HG03469 (cell line): ENCODE measurements around the gene KRT7.
"Not testable (repeated sequence)": the region's sequence is repeated elsewhere in the genome, so short reads cannot be mapped to it uniquely, and the experiment has no call there.

Experiments
- ATAC-seq: cut with Tn5 transposase; IDR thresholded peaks from one replicate; pipeline ENCODE4 v1.9.1; 2021; ENCODE audit warnings: mild to moderate bottlenecking, moderate library complexity, moderate number of reproducible peaks; ENCODE audit not compliant: unreplicated experiment

KRT7 gene

GRCh38 chr12:52228931-52229330 lies 4.1 kb upstream of the KRT7 start:
- no peak for ATAC-seq

GRCh38 chr12:52229836-52230343 lies 3.2 kb upstream of the KRT7 start:
- no peak for ATAC-seq

GRCh38 chr12:52230364-52231281 lies 2.4 kb upstream of the KRT7 start:
- ATAC-seq: no peak

DNA sequence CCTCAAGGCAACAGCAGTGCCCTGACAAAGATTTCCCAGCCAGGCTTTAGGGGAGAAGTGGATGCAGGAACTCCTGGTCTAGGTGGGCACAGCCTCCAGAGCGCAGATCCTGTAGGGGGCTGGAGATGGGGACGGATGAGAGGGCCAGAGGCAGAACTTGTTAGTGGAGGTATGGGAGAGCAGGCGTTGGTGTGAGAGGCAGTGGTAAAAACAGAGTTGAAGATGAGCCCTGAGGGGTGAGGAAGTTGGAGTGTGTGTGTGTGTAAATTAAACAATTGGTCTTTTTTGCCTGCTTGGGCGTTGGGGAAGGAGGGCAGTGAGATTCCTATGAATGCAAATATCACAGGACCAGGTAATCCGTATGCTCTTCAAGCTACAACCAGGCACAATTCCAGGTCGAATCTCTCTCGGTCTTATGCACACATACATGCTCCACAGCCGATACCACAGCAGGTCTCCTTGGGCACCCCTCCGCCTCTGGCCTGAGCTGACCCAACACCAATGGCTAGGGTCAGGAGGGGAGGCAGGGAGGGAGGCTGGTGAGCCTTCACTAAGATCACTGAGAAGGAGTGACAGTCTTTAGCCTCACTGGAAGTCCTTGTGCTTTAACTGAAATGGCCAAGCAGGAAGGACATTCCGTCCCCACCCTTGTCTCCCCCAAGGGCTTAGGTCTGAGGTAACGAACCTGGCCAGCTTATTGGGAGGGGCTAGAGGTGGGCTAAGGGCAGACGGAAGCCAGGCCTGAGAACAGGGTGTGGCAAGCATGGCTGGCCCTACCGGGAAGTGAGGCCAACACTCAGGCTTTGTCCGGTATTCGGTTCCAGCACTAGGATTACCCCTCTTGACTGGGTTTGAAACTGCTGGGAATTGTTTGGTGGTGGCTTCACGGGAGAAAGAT lies 1.5 kb upstream of the KRT7 start:
- no peak for ATAC-seq

DNA sequence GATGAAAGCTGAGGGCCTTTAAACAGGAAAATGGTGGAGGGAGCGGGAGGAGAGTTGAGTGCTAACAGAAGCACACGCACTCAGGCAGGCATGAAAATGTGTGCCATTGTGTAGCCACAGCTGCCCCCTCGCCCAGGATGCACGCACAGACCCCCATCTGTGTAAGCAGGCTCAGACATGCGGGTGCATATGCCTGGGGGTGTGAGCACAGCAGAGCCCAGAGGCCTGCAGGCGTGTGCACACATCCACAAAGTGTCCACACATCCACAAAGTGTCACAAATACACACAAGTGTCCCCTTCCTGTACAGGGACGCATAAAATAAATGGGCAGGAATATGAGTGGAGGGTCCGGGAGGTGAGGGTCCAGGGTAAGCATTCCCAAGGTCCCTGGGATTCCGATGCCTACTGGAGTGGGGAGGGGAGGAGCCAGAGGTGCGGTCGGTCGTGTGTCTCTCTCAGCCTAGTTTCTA lies 805 bp upstream of the KRT7 start:
- ATAC-seq: no peak

- ATAC-seq: no peak
These were observed 592 bp downstream of the KRT7 start for GRCh38 chr12:52233462-52234207.

GRCh38 chr12:52234223-52234810 lies 1.3 kb downstream of the KRT7 start:
- no peak for ATAC-seq

DNA sequence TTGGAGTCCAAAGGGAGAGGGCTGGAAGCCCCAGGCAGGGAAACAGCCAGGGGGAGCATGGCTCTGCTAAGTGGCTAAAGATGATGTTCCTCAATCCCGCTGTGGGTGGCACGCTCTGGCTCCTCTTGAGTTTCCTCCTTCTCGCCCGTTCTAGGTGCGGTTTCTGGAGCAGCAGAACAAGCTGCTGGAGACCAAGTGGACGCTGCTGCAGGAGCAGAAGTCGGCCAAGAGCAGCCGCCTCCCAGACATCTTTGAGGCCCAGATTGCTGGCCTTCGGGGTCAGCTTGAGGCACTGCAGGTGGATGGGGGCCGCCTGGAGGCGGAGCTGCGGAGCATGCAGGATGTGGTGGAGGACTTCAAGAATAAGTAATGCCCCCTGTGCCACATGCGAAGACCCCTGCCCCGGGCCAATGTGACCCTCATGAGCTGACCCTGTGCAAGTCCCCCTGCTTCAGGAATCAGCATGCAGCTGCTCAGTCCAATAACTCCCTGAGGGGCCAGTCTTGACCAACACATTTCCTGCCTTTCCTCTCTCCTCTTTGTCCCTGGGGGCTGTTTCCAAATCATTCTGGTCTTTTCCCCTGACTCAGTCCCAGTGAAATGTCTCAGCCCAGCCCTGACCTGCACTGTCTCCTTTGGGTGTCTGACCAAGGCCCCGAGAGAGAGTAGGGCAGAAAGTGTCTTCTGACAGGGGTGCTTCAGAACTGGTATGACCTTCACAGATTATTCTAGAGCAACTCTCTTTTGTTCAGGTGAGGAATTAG lies 2.1 kb downstream of the KRT7 start:
- ATAC-seq: no peak

GRCh38 chr12:52235822-52236361 lies 2.8 kb downstream of the KRT7 start:
- no peak for ATAC-seq

DNA sequence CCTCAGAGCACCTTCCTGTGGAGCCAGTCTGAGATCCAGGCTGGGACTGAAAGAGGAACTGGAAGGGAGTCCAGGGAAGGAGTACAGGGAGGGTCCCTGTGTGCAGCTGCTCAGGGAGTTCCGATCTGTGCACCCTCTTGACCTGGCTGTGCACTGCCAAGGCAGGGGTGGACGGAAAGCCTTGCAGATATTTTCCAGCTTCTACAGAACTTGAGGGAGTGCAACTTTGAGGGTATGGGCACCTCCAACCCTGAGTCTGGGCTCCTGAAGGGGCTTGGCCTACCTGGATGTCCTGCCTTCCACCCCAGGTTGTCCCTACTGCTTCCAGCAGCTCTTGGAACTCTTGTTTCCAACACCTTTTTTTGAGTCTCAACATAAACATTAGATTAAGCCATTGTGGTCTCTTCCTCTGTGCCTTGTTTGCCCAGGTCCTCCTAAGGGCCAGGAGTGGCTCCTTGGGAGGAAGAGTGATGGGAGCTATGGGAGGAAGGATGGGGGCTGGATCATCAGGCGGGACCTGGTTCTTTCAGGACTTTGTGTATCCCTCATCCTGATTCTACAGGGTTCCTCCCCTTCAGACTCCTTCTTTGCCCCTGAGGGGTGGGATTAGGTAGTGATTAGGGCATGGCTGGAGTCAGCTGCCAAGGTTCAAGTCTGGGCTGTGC lies 3.5 kb downstream of the KRT7 start:
- no peak for ATAC-seq

GRCh38 chr12:52238207-52238840 lies 5.3 kb downstream of the KRT7 start:
- ATAC-seq: no peak

DNA sequence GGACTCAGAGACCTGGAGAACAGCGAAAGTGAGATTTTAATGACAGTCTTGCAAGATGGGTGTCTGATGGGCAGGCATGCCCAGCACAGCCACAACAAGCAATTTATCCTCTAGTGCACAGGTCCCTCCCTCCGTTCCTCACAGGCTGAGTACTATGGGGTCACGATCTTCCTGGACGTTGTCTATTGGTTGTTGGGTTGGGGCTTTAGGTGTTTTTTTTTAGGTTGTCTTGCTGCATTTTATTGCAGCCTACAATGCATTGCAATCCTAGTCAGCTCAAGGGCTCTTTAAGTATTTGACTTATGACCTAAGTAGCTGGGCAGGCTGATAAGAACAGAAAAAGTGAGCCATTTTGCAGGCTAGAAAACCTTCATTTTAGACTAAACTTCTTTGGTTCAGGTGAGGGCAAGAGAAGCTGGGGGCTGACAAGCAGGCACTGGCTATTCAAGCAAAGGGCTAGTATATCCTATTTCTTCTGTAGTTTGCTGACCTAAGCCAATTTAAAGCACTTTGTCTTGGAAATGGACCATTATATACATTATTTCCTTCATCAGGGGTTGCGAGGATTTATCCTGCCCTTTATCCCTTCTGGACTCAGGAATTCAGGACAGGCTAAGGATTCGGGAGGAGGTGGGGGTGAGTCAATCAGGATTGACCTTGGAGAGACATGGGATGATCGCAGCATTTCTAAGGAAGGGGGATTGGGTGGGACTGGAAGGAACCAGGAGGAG lies 6.0 kb downstream of the KRT7 start:
- no peak for ATAC-seq

DNA sequence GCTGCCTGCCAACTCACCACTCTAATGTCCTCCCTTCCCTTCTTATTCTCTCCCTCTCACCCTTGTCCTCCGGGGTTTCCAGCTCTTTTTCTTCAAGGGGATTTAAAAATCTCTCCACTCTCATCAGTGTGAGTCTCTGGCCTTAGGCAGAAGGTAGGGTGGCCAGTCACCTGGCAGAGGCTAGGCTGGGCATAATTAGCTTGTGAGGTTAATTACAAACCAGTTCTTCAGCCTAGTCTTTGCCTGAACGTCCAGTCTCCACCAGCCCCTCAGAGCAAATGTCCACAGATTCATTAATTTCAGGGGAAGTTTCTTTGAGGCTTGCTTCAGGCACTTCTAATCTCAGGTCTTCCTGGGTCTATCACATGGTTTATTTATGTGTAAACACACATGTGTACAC lies 6.7 kb downstream of the KRT7 start:
- ATAC-seq: no peak

DNA sequence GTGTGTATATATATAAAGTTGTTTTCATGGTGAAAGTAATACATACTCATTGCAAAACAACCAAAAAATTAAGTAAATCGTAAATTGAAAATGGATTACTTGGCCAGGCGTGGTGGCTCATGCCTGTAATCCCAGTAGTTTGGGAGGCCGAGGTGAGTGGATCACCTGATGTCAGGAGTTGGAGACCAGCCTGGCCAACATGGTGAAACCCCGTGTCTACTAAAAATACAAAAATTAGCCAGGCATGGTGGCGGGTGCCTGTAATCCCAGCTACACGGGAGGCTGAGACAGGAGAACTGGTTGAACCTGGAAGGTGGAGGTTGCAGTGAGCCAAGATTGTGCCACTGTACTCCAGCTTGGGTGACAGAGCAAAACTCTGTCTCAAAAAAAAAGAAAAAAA lies 7.2 kb downstream of the KRT7 start:
- not testable (repeated sequence) for ATAC-seq

GRCh38 chr12:52241205-52241842 lies 8.3 kb downstream of the KRT7 start:
- no peak for ATAC-seq

DNA sequence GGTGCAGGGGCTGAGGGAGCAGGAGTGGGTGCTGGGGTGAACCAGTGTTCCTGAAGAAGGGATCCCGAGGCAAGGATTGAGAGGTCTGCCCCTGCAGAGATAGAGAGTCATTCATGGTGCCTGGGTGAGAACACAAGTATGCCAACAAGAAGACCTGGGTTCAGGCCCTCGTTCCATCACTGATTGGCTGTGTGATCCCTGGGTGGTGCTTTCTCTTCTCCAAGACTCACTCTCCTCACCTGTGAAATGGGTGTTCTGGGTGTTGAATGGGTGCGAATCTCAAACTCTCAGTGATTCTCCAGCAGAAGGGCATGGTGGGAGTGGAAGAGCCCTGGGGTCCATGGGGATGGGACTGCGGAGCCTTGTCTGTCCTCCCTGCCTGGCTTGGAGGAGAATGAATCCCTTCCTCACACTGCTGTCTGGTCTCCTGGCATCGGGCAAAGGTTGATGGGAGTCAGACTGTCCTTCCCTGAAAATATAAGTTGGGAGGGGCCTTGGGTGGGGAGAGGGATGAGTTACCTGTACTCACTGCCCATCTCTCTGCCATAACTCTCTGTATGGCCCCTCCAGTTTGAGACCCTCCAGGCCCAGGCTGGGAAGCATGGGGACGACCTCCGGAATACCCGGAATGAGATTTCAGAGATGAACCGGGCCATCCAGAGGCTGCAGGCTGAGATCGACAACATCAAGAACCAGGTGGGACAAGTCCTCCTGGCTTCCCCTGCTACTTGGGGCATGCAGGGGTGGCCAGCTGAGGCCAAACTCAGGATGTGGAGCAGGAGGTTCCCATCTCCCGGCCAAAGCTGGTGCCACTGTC lies 9.6 kb downstream of the KRT7 start:
- ATAC-seq: no peak
